ENCODE data around the gene DEFB129. TPM values are rescaled to one million over a fixed set of nuclear protein-coding genes. Genes with fewer than 3 reads are reported as not detected.

The DEFB129 gene
- total and polyA plus RNA-seq, 12 donors = not detected

DNA sequence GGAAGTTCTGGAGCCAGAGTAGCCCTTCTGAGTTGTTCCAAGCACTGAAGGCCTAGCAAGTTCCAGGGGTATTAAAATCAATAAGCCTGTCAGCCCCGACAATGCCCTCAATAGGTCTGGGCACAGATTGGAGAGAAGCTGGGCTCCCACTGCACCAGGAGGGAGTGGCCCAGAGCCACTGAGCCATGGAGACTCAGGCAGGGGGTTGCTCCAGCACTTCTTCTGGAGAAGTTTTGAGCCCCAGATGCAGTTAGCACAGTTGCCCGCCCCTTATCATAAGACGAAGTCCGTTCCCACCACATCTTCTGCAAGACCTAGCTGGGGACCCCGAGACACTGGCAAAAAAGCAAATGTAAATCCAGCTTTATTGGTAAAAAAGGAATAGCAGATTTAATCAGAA, 43.5 kb downstream of the DEFB129 start:
- WGBS, 4 donors = 90 to 100% (median 94%) methylated on average over 5 of the region's 5 CpGs

DNA sequence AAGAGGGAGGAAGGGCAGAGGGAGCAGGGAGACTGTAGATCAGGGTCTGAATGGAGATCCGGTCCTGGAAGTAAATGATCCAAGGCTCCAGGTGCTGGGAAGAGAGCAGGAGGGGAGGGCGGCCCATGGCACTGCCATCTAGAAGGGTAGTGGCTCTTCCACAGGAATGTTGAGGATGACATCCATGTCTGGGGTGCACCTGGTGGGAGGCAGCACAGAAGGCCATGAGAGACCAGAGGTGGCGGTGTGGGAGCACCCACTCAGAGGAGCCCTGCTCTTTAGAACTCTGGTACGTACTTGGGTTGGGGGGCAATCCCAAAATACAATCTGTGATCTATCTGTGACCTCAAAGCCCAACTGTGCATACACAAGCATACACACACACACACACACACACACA, 44.0 kb downstream of the DEFB129 start:
- no peak for DNase-seq
- TF ChIP-seq POLR2A (IDR thresholded peaks at IDR 0.05) (no peak), CTCF (IDR thresholded peaks at IDR 0.05) (no peak)
- H3K4me3 ChIP-seq = no peak overlapping the region
- no peaks in the 10 kb centered on the region for H3K9me3 ChIP-seq (replicated peaks in 1 of 3)
- WGBS, 4 donors = 86 to 98% (median 90%) methylated on average over 4 of the region's 4 CpGs
- H3K4me1 ChIP-seq (replicated peaks in 1 of 2) = peaks cover 0 to 10% of the 10 kb centered on the region in 2 donors
- no peaks in the 10 kb centered on the region for H3K36me3 ChIP-seq (replicated peaks in 1 of 2)
- H3K27ac ChIP-seq = no peak overlapping the region
- intact Hi-C loops (cut with DNase I) = no loop called here
- H3K27me3 ChIP-seq = no peaks in the 10 kb centered on the region

More for the DNA sequence above, 43.5 kb downstream of the DEFB129 start:
- Histone ChIP-seq H3K36me3 (replicated peaks in 1 of 2) (no peaks in the 10 kb centered on the region), H3K27ac (no peak overlapping the region), H3K4me3 (no peak overlapping the region), H3K4me1 (replicated peaks in 1 of 2) (peaks cover 0 to 10% of the 10 kb centered on the region in 2 donors), H3K9me3 (replicated peaks in 1 of 3) (no peaks in the 10 kb centered on the region), H3K27me3 (no peaks in the 10 kb centered on the region)
- intact Hi-C loops (cut with DNase I) = no loop called here
- DNase-seq = no peak
- TF ChIP-seq CTCF (IDR thresholded peaks at IDR 0.05) (no peak), POLR2A (IDR thresholded peaks at IDR 0.05) (no peak)

GRCh38 chr20:271528-271927, 44.5 kb downstream of the DEFB129 start:
- intact Hi-C loops (cut with DNase I) = no loop called here
- DNase-seq = no peak
- no peak overlapping the region for H3K4me3 ChIP-seq
- H3K36me3 ChIP-seq (replicated peaks in 1 of 2) = no peaks in the 10 kb centered on the region
- H3K27me3 ChIP-seq = no peaks in the 10 kb centered on the region
- no peak for TF ChIP-seq CTCF (IDR thresholded peaks at IDR 0.05)
- no peak for TF ChIP-seq POLR2A (IDR thresholded peaks at IDR 0.05)
- no peaks in the 10 kb centered on the region for H3K9me3 ChIP-seq (replicated peaks in 1 of 3)
- no peak overlapping the region for H3K27ac ChIP-seq
- H3K4me1 ChIP-seq (replicated peaks in 1 of 2) = peaks cover 0 to 8% of the 10 kb centered on the region in 2 donors

DNA sequence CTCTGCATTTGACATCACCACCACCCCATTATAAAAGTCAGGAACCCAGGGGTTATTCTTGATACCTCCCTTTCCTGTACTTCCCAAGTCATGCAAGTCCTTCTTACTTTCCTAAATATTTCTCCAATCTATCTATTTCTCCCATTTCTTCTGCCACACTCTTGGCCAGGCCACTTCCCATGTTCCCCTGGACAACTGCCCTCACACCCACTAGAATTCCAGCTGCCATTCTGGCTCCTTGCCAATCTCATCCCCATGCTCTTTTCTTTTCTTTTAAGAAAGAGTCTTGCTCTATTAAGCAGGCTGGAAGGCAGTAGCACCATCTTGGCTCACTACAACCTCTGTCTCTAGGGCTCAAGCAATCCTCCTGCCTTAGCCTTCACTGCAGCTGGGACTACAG, 45.7 kb downstream of the DEFB129 start:
- H3K27ac ChIP-seq = no peak overlapping the region
- H3K4me1 ChIP-seq (replicated peaks in 1 of 2) = no peaks in the 10 kb centered on the region
- no peaks in the 10 kb centered on the region for H3K36me3 ChIP-seq (replicated peaks in 1 of 2)
- no peaks in the 10 kb centered on the region for H3K9me3 ChIP-seq (replicated peaks in 1 of 3)
- no peak for TF ChIP-seq POLR2A (IDR thresholded peaks at IDR 0.05)
- TF ChIP-seq CTCF (IDR thresholded peaks at IDR 0.05) = no peak
- no peaks in the 10 kb centered on the region for H3K27me3 ChIP-seq
- intact Hi-C loops (cut with DNase I) = no loop called here
- no peak for DNase-seq
- H3K4me3 ChIP-seq = no peak overlapping the region

Data from adrenal gland (tissue), 12 donors.